DLD1 (cell line): ENCODE measurements around the gene KCNJ18.
"Not testable (repeated sequence)": the region's sequence is repeated elsewhere in the genome, so short reads cannot be mapped to it uniquely, and the experiment has no call there.

Source experiments
- in situ Hi-C: cut with HindIII; loops from 2 replicates; pipeline ENCODE4 v1.10.0; 2017; ENCODE audit warnings: low sequenced_read_pairs

The KCNJ18 gene

GRCh38 chr17:21702521-21702920 lies 10.2 kb downstream of the KCNJ18 start:
- in situ Hi-C loops, result not testable (repeated sequence)

- in situ Hi-C loops, result not testable (repeated sequence)
Observed at GRCh38 chr17:21702940-21703640, 10.8 kb downstream of the KCNJ18 start.

- in situ Hi-C loops, result not testable (repeated sequence)
Observed at GRCh38 chr17:21703891-21704872, 11.9 kb downstream of the KCNJ18 start.

- in situ Hi-C loops, result no loop called here
Observed at GRCh38 chr17:21705021-21705601, 12.8 kb downstream of the KCNJ18 start.

- in situ Hi-C loops, result not testable (repeated sequence)
Observed at GRCh38 chr17:21705746-21706145, 13.4 kb downstream of the KCNJ18 start.

GRCh38 chr17:21706546-21706945 lies 14.2 kb downstream of the KCNJ18 start:
- in situ Hi-C loops, result not testable (repeated sequence)

- in situ Hi-C loops, result not testable (repeated sequence)
Observed at GRCh38 chr17:21707131-21707530, 14.8 kb downstream of the KCNJ18 start.

GRCh38 chr17:21707711-21708611 lies 15.6 kb downstream of the KCNJ18 start:
- in situ Hi-C loops, result not testable (repeated sequence)

GRCh38 chr17:21708612-21709535 lies 16.6 kb downstream of the KCNJ18 start:
- in situ Hi-C loops, result not testable (repeated sequence)

- in situ Hi-C loops, result not testable (repeated sequence)
Observed at GRCh38 chr17:21709994-21710393, 17.7 kb downstream of the KCNJ18 start.

- in situ Hi-C loops, result not testable (repeated sequence)
Observed at GRCh38 chr17:21710486-21710885, 18.2 kb downstream of the KCNJ18 start.

GRCh38 chr17:21711182-21711581 lies 18.9 kb downstream of the KCNJ18 start:
- in situ Hi-C loops, result no loop called here

- in situ Hi-C loops, result not testable (repeated sequence)
Observed at GRCh38 chr17:21713020-21713419, 20.7 kb downstream of the KCNJ18 start.

- in situ Hi-C loops, result not testable (repeated sequence)
Observed at GRCh38 chr17:21713631-21714030, 21.3 kb downstream of the KCNJ18 start.

GRCh38 chr17:21714676-21715075 lies 22.4 kb downstream of the KCNJ18 start:
- in situ Hi-C loops, result not testable (repeated sequence)

GRCh38 chr17:21715877-21716276 lies 23.6 kb downstream of the KCNJ18 start:
- in situ Hi-C loops, result not testable (repeated sequence)

GRCh38 chr17:21718971-21719370 lies 26.6 kb downstream of the KCNJ18 start:
- in situ Hi-C loops, result not testable (repeated sequence)

- in situ Hi-C loops, result not testable (repeated sequence)
Observed at GRCh38 chr17:21719511-21720226, 27.3 kb downstream of the KCNJ18 start.

GRCh38 chr17:21720566-21720965 lies 28.2 kb downstream of the KCNJ18 start:
- in situ Hi-C loops, result not testable (repeated sequence)
